ENCODE measurements around the gene KCNH1. TPM values are rescaled to one million over a fixed set of nuclear protein-coding genes. Genes with fewer than 3 reads are reported as not detected.

The KCNH1 gene
- total RNA-seq, 1 donor: 41.3 TPM

GRCh38 chr1:210940081-210940617 is 193.8 kb downstream of the KCNH1 start:
- Histone ChIP-seq H3K79me2 (ENCODE audit: insufficient read depth, low read length) (no peaks in the 10 kb centered on the region), H2AFZ (ENCODE audit: low read length) (no peak overlapping the region), H3K4me3 (ENCODE audit: insufficient read depth, low read length) (no peak overlapping the region), H3K27ac (ENCODE audit: low read depth, low read length) (no peak overlapping the region), H3K9me3 (ENCODE audit: low read depth, low read length) (no peaks in the 10 kb centered on the region), H3K27me3 (ENCODE audit: insufficient read depth, low read length) (no peaks in the 10 kb centered on the region), H3K4me1 (ENCODE audit: insufficient read depth, low read length) (peaks cover 3% of the 10 kb centered on the region), H4K20me1 (ENCODE audit: insufficient read depth, low read length) (no peaks in the 10 kb centered on the region), H3K4me2 (ENCODE audit: insufficient read depth, low read length) (no peak overlapping the region), H3K36me3 (ENCODE audit: insufficient read depth, low read length) (no peaks in the 10 kb centered on the region)
- DNase-seq (ENCODE audit: insufficient read length, low spot score, missing footprints): no peak
- no peak for TF ChIP-seq CTCF (IDR thresholded peaks at IDR 0.05; ENCODE audit: extremely low read depth, low read depth, low read length)

- H3K27me3 ChIP-seq (ENCODE audit: insufficient read depth, low read length): no peaks in the 10 kb centered on the region
- no peaks in the 10 kb centered on the region for H3K79me2 ChIP-seq (ENCODE audit: insufficient read depth, low read length)
- no peaks in the 10 kb centered on the region for H3K36me3 ChIP-seq (ENCODE audit: insufficient read depth, low read length)
- H3K27ac ChIP-seq (ENCODE audit: low read depth, low read length): no peak overlapping the region
- no peak overlapping the region for H3K4me3 ChIP-seq (ENCODE audit: insufficient read depth, low read length)
- no peaks in the 10 kb centered on the region for H4K20me1 ChIP-seq (ENCODE audit: insufficient read depth, low read length)
- peak; percentile 23 for DNase-seq (ENCODE audit: insufficient read length, low spot score, missing footprints)
- no peaks in the 10 kb centered on the region for H3K9me3 ChIP-seq (ENCODE audit: low read depth, low read length)
- TF ChIP-seq CTCF (IDR thresholded peaks at IDR 0.05; ENCODE audit: extremely low read depth, low read depth, low read length): no peak
- H3K4me2 ChIP-seq (ENCODE audit: insufficient read depth, low read length): no peak overlapping the region
- no peak overlapping the region for H2AFZ ChIP-seq (ENCODE audit: low read length)
- H3K4me1 ChIP-seq (ENCODE audit: insufficient read depth, low read length): peaks cover 3% of the 10 kb centered on the region
These were observed 195.5 kb downstream of the KCNH1 start for GRCh38 chr1:210938416-210938925.

- H3K4me2 ChIP-seq (ENCODE audit: insufficient read depth, low read length): no peak overlapping the region
These were observed 196.1 kb downstream of the KCNH1 start for GRCh38 chr1:210937846-210938245.

GRCh38 chr1:210935905-210936304 is 198.0 kb downstream of the KCNH1 start:
- H3K4me2 ChIP-seq (ENCODE audit: insufficient read depth, low read length): no peak overlapping the region
- H3K4me3 ChIP-seq (ENCODE audit: insufficient read depth, low read length): no peak overlapping the region
- no peak for DNase-seq (ENCODE audit: insufficient read length, low spot score, missing footprints)
- TF ChIP-seq CTCF (IDR thresholded peaks at IDR 0.05; ENCODE audit: extremely low read depth, low read depth, low read length): no peak
- no peaks in the 10 kb centered on the region for H3K36me3 ChIP-seq (ENCODE audit: insufficient read depth, low read length)
- no peaks in the 10 kb centered on the region for H3K79me2 ChIP-seq (ENCODE audit: insufficient read depth, low read length)
- H3K4me1 ChIP-seq (ENCODE audit: insufficient read depth, low read length): peaks cover 3% of the 10 kb centered on the region
- no peaks in the 10 kb centered on the region for H3K27me3 ChIP-seq (ENCODE audit: insufficient read depth, low read length)
- H2AFZ ChIP-seq (ENCODE audit: low read length): no peak overlapping the region
- no peaks in the 10 kb centered on the region for H3K9me3 ChIP-seq (ENCODE audit: low read depth, low read length)
- H3K27ac ChIP-seq (ENCODE audit: low read depth, low read length): no peak overlapping the region
- H4K20me1 ChIP-seq (ENCODE audit: insufficient read depth, low read length): no peaks in the 10 kb centered on the region

More at GRCh38 chr1:210937846-210938245, 196.1 kb downstream of the KCNH1 start:
- no peak for DNase-seq (ENCODE audit: insufficient read length, low spot score, missing footprints)
- no peak overlapping the region for H3K27ac ChIP-seq (ENCODE audit: low read depth, low read length)
- H4K20me1 ChIP-seq (ENCODE audit: insufficient read depth, low read length): no peaks in the 10 kb centered on the region
- TF ChIP-seq CTCF (IDR thresholded peaks at IDR 0.05; ENCODE audit: extremely low read depth, low read depth, low read length): no peak
- no peak overlapping the region for H3K4me3 ChIP-seq (ENCODE audit: insufficient read depth, low read length)
- no peaks in the 10 kb centered on the region for H3K27me3 ChIP-seq (ENCODE audit: insufficient read depth, low read length)
- H3K36me3 ChIP-seq (ENCODE audit: insufficient read depth, low read length): no peaks in the 10 kb centered on the region
- H3K4me1 ChIP-seq (ENCODE audit: insufficient read depth, low read length): peaks cover 3% of the 10 kb centered on the region
- no peaks in the 10 kb centered on the region for H3K9me3 ChIP-seq (ENCODE audit: low read depth, low read length)
- H3K79me2 ChIP-seq (ENCODE audit: insufficient read depth, low read length): no peaks in the 10 kb centered on the region
- no peak overlapping the region for H2AFZ ChIP-seq (ENCODE audit: low read length)
